ENCODE measurements around the gene GNPDA1. TPM values are rescaled to one million over a fixed set of nuclear protein-coding genes. Genes with fewer than 3 reads are reported as not detected.

Gene GNPDA1
- total RNA-seq = 10 to 100 TPM; 44.3 to 48.1 TPM

GRCh38 chr5:142012792-142013388, at the start of gene GNPDA1:
Gene GNPDA1 (minus strand): TSS chr5:142013027. CDS start chr5:142012035, 992 bp downstream.

GRCh38 chr5:141968914-141969608, 43.8 kb downstream of the GNPDA1 start, which contains the start of gene RNF14:
Gene RNF14 (plus strand): TSS chr5:141969105. CDS start chr5:141973589, 4,484 bp downstream.

GRCh38 chr5:141958113-141958512, 54.7 kb downstream of the GNPDA1 start, which contains the start of gene PCDH12:
Gene PCDH12 (minus strand): TSS chr5:141958202. CDS start chr5:141957851, 351 bp downstream.

Other genes starting within 250 kb of the GNPDA1 start
- not detected for gene PCDH1, start 134.6 kb downstream of the GNPDA1 start, total RNA-seq
- gene DELE1, start 89.2 kb downstream of the GNPDA1 start, total RNA-seq = 10 to 100 TPM; 85.8 to 92.5 TPM
- under 1 TPM; 0.77 to 0.78 TPM for gene PCDH12, start 54.8 kb downstream of the GNPDA1 start, total RNA-seq
- 10 to 100 TPM; 25.8 to 27.6 TPM for gene RNF14, start 43.9 kb downstream of the GNPDA1 start, total RNA-seq
- 10 to 100 TPM; 80.4 to 83.4 TPM for gene NDFIP1, start 95.8 kb upstream of the GNPDA1 start, total RNA-seq

Data from activated naive CD4-positive, alpha-beta T cell treated with anti-CD3 and anti-CD28 coated beads, Interleukin-2, amount 10 ng/mL, durations not matched to agents 5 hours and 36 hours (primary cell).